Activated T-cell treated with anti-CD3 and anti-CD28 coated beads, Interleukin-2, amount 50 U/mL, for 4 hours (primary cell): ENCODE measurements around the gene APC2. TPM values are rescaled to one million over a fixed set of nuclear protein-coding genes. Genes with fewer than 3 reads are reported as not detected.
"Not testable (repeated sequence)": the region's sequence is repeated elsewhere in the genome, so short reads cannot be mapped to it uniquely, and the experiment has no call there.

Experiments used
- ATAC-seq, 2 donors: fragments of 200-7000 bp; cut with Tn5 transposase; one replicate each; pipeline ENCODE4 v1.10.0; 2021
- DNase-seq: peaks from one replicate; pipeline ENCODE4 v3.0.0-alpha.2; 2020
- H3K27me3 Mint-ChIP-seq: one replicate; pipeline ENCODE4 v1.8.0; 2021; ENCODE audit warnings: low read depth, mixed read lengths
- H3K36me3 Mint-ChIP-seq: one replicate; pipeline ENCODE4 v1.8.0; 2022; ENCODE audit warnings: mixed read lengths; ENCODE audit not compliant: insufficient read depth
- H3K4me1 Mint-ChIP-seq: one replicate; pipeline ENCODE4 v1.8.0; 2021; ENCODE audit warnings: low read depth, mixed read lengths
- H3K4me3 Mint-ChIP-seq: one replicate; pipeline ENCODE4 v1.8.0; 2021; ENCODE audit warnings: mild to moderate bottlenecking, moderate library complexity, mixed read lengths
- H3K9me3 Mint-ChIP-seq: one replicate; pipeline ENCODE4 v1.8.0; 2021; ENCODE audit warnings: mixed read lengths
- total RNA-seq, 3 donors: library from RNA; stranded (reverse); gene quantifications; one replicate each; pipeline ENCODE4 v1.2.1, GENCODE V29; 2021

The APC2 gene
- total RNA-seq, 3 donors from 2014 or later, result 0.13 to 0.45 (median 0.16) TPM

- peak; percentile 14 to 26 for ATAC-seq
Measured at GRCh38 chr19:1468821-1469254, 18.9 kb downstream of the APC2 start.

DNA sequence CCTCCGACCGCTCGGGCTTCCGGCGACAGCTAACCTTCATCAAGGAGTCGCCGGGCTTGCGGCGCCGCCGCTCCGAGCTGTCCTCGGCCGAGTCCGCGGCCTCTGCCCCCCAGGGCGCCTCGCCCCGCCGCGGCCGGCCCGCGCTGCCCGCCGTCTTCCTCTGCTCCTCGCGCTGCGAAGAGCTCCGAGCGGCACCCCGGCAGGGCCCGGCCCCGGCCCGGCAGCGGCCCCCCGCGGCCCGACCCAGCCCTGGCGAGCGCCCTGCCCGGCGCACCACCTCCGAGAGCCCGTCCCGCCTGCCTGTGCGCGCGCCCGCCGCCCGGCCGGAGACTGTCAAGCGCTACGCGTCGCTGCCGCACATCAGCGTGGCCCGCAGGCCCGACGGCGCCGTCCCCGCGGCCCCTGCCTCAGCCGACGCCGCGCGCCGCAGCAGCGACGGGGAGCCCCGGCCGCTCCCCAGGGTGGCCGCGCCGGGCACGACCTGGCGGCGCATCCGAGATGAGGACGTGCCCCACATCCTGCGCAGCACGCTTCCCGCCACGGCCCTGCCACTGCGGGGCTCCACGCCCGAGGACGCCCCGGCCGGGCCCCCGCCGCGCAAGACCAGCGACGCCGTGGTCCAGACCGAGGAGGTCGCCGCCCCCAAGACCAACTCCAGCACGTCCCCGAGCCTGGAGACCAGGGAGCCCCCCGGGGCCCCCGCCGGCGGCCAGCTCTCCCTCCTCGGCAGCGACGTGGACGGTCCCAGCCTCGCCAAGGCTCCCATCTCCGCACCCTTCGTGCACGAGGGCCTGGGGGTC, 19.5 kb downstream of the APC2 start:
- ATAC-seq (peak; percentile 21 to 32), DNase-seq (no peak)
- Mint-ChIP-seq H3K27me3 (peaks cover 11% of the 10 kb centered on the region), H3K4me1 (peaks cover 8% of the 10 kb centered on the region), H3K36me3 (no peaks in the 10 kb centered on the region), H3K4me3 (no peak overlapping the region), H3K9me3 (no peaks in the 10 kb centered on the region)

More at GRCh38 chr19:1468821-1469254, 18.9 kb downstream of the APC2 start:
- Mint-ChIP-seq H3K9me3 (no peaks in the 10 kb centered on the region), H3K27me3 (peaks cover 13% of the 10 kb centered on the region), H3K36me3 (no peaks in the 10 kb centered on the region), H3K4me3 (no peak overlapping the region), H3K4me1 (peaks cover 8% of the 10 kb centered on the region)
- DNase-seq, result no peak

- Mint-ChIP-seq H3K9me3 (no peaks in the 10 kb centered on the region), H3K36me3 (no peaks in the 10 kb centered on the region), H3K4me3 (peak overlapping the region; percentile 67), H3K27me3 (peaks cover 8% of the 10 kb centered on the region), H3K4me1 (peaks cover 8% of the 10 kb centered on the region)
- DNase-seq (no peak), ATAC-seq (peak in 1 of 2 donors; percentile 1)
Measured at GRCh38 chr19:1470055-1470304, 20.1 kb downstream of the APC2 start.

- peak overlapping the region; percentile 67 for H3K4me3 Mint-ChIP-seq
- peaks cover 8% of the 10 kb centered on the region for H3K4me1 Mint-ChIP-seq
- peaks cover 8% of the 10 kb centered on the region for H3K27me3 Mint-ChIP-seq
- ATAC-seq (peak; percentile 58 to 63), DNase-seq (peak; percentile 70)
- H3K36me3 Mint-ChIP-seq, result no peaks in the 10 kb centered on the region
- no peaks in the 10 kb centered on the region for H3K9me3 Mint-ChIP-seq
Measured at GRCh38 chr19:1470305-1471009, 20.5 kb downstream of the APC2 start.

- Mint-ChIP-seq H3K9me3 (no peaks in the 10 kb centered on the region), H3K36me3 (no peaks in the 10 kb centered on the region), H3K4me3 (peak overlapping the region; percentile 53), H3K4me1 (peaks cover 8% of the 10 kb centered on the region), H3K27me3 (peaks cover 8% of the 10 kb centered on the region)
- ATAC-seq (peak; percentile 23 to 36), DNase-seq (no peak)
Measured at GRCh38 chr19:1471010-1471514, 21.1 kb downstream of the APC2 start.

GRCh38 chr19:1471515-1472160, 21.7 kb downstream of the APC2 start:
- ATAC-seq (no peak), DNase-seq (no peak)
- peaks cover 7% of the 10 kb centered on the region for H3K27me3 Mint-ChIP-seq
- no peaks in the 10 kb centered on the region for H3K36me3 Mint-ChIP-seq
- peaks cover 10% of the 10 kb centered on the region for H3K4me1 Mint-ChIP-seq
- no peaks in the 10 kb centered on the region for H3K9me3 Mint-ChIP-seq
- H3K4me3 Mint-ChIP-seq, result peak overlapping the region; percentile 53

DNA sequence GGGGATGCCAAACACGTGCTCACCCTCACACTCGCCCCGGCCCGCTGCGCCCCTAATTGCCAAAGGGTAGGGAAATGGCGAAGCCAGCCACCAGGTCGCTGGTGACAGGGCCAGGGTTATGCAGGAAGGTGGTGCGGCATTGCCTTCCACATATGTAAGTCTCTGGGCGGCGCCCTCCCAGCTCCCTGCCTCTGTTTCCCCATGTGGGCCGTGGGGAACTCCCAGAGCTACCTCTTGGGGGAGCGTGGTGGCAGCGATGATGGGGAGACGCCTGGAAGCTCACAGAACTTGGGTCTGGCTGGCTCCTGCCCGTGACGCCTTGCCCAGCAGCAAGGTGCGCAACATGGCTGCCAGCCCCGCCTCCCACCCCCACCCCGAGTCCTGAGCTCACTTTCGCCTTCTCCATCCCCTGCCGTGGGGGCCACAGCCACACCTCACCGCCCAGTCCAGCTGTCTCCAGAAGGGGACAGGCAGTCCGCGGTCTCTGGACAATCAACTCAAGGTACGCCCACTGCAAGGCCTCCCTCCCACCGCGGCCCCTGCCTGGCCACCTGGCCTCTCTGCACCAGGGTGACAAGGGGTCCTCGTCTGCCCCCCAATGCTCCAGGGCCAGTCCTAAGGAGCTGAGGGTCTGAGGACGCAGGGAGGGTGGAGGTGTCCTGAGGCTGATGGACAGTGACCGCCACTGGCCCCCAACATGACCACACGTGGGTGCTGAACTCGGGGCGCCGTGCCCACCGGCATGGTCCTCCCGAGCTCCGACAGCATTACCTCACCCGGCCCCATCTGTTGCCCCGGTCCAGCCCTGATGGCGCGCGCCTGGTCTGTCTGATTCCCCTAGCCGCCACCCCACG, 22.5 kb downstream of the APC2 start:
- DNase-seq (no peak), ATAC-seq (no peak)
- Mint-ChIP-seq H3K36me3 (peaks cover 2% of the 10 kb centered on the region), H3K9me3 (no peaks in the 10 kb centered on the region), H3K4me3 (no peak overlapping the region), H3K4me1 (peaks cover 13% of the 10 kb centered on the region), H3K27me3 (peaks cover 4% of the 10 kb centered on the region)

GRCh38 chr19:1473085-1473851, 23.3 kb downstream of the APC2 start:
- no peak for DNase-seq
- no peak for ATAC-seq
- Mint-ChIP-seq H3K4me1 (peaks cover 15% of the 10 kb centered on the region), H3K36me3 (peaks cover 2% of the 10 kb centered on the region), H3K9me3 (no peaks in the 10 kb centered on the region), H3K27me3 (peaks cover 3% of the 10 kb centered on the region), H3K4me3 (no peak overlapping the region)

GRCh38 chr19:1474011-1474764, 24.3 kb downstream of the APC2 start:
- H3K4me1 Mint-ChIP-seq, result peaks cover 17% of the 10 kb centered on the region
- no peak for ATAC-seq
- H3K27me3 Mint-ChIP-seq, result peaks cover 2% of the 10 kb centered on the region
- no peaks in the 10 kb centered on the region for H3K9me3 Mint-ChIP-seq
- peaks cover 2% of the 10 kb centered on the region for H3K36me3 Mint-ChIP-seq
- DNase-seq, result no peak
- no peak overlapping the region for H3K4me3 Mint-ChIP-seq

DNA sequence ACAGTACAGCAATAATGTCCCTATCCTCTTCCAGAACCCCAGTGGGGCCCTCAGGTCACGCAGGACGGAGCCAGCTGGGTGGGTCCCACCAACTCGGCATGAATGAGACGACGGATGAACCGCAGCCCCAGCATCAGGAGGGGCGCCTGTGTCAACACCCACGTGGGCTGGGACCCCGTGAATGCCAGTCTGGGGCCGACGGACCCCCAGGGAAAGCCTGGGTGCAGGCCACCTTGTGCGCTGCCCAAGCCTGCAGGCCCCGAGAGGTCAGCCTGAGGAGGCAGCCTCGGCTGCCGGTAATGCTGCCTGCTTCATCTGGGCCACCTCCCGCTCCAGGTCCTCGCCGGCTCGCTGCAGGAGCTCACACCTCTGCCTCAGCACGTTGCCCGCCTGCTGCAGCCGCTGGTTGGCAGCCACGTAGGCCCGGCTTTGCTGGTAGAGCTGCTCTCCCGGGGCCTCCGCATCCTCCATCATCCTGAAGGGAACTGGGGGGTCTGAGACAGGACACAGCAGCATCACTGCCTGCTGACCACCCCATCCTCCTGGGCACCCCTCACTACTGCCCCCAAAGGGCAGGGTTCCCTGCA, 24.9 kb downstream of the APC2 start:
- ATAC-seq, result no peak
- H3K9me3 Mint-ChIP-seq, result no peaks in the 10 kb centered on the region
- H3K4me3 Mint-ChIP-seq, result no peak overlapping the region
- peaks cover 2% of the 10 kb centered on the region for H3K36me3 Mint-ChIP-seq
- no peak for DNase-seq
- peaks cover 2% of the 10 kb centered on the region for H3K27me3 Mint-ChIP-seq
- peaks cover 20% of the 10 kb centered on the region for H3K4me1 Mint-ChIP-seq

- Mint-ChIP-seq H3K9me3 (no peaks in the 10 kb centered on the region), H3K4me3 (no peak overlapping the region), H3K36me3 (peaks cover 2% of the 10 kb centered on the region), H3K27me3 (peaks cover 2% of the 10 kb centered on the region), H3K4me1 (peaks cover 17% of the 10 kb centered on the region)
- no peak for ATAC-seq
- DNase-seq, result no peak
Measured at GRCh38 chr19:1475751-1476437, 26.0 kb downstream of the APC2 start.

DNA sequence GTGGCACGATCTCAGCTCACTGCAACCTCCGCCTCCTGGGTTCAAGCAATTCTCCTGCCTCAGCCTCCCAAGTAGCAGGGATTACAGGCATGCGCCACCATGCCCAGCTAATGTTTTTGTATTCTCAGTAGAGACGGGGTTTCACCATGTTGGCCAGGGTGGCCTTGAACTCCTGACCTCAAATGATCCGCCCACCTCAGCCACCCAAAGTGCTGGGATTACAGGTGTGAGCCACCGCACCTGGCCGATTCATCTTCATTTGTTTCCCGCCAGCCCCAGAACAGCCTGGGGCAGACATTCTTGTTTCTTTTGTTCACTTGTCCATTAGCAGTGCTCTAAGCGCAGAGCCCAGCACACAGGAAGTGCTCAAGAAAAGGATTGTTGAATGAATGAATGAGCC, 27.1 kb downstream of the APC2 start:
- H3K27me3 Mint-ChIP-seq, H3K9me3 Mint-ChIP-seq, ATAC-seq, H3K36me3 Mint-ChIP-seq, DNase-seq: not testable (repeated sequence)
- Mint-ChIP-seq H3K4me3 (peak overlapping the region; percentile 69), H3K4me1 (peaks cover 15% of the 10 kb centered on the region)
